GM18520 (cell line): ENCODE measurements around the gene GLDN.

Experiments
- ATAC-seq: cut with Tn5 transposase; IDR thresholded peaks from one replicate; pipeline ENCODE4 v1.9.1; 2021; ENCODE audit not compliant: unreplicated experiment

GLDN gene

GRCh38 chr15:51341366-51342226, at the start of gene GLDN:
Gene GLDN, plus strand, starts transcription at chr15:51341655. Its CDS starts 30 bp downstream, at chr15:51341685.
- no peak for ATAC-seq

GRCh38 chr15:51298620-51299019, 42.8 kb upstream of the GLDN start:
- ATAC-seq = no peak

- no peak for ATAC-seq
Observed at GRCh38 chr15:51299187-51300015, 42.1 kb upstream of the GLDN start.

GRCh38 chr15:51302480-51302879, 39.0 kb upstream of the GLDN start:
- no peak for ATAC-seq

GRCh38 chr15:51303462-51303980, 37.9 kb upstream of the GLDN start:
- ATAC-seq = no peak

- no peak for ATAC-seq
Observed at GRCh38 chr15:51307325-51307724, 34.1 kb upstream of the GLDN start.

- no peak for ATAC-seq
Observed at GRCh38 chr15:51307811-51308210, 33.6 kb upstream of the GLDN start.

GRCh38 chr15:51310064-51310463, 31.4 kb upstream of the GLDN start:
- no peak for ATAC-seq

GRCh38 chr15:51311510-51311909, 29.9 kb upstream of the GLDN start:
- ATAC-seq = no peak

- ATAC-seq = no peak
Observed at GRCh38 chr15:51312166-51313073, 29.0 kb upstream of the GLDN start.

- no peak for ATAC-seq
Observed at GRCh38 chr15:51313074-51313393, 28.4 kb upstream of the GLDN start.

- no peak for ATAC-seq
Observed at GRCh38 chr15:51313644-51314280, 27.7 kb upstream of the GLDN start.

GRCh38 chr15:51314391-51315337, 26.8 kb upstream of the GLDN start:
- no peak for ATAC-seq

- no peak for ATAC-seq
Observed at GRCh38 chr15:51315726-51316125, 25.7 kb upstream of the GLDN start.

- ATAC-seq = no peak
Observed at GRCh38 chr15:51316636-51317035, 24.8 kb upstream of the GLDN start.

- ATAC-seq = no peak
Observed at GRCh38 chr15:51318382-51319150, 22.9 kb upstream of the GLDN start.

- ATAC-seq = no peak
Observed at GRCh38 chr15:51319539-51319938, 21.9 kb upstream of the GLDN start.

GRCh38 chr15:51320843-51321242, 20.6 kb upstream of the GLDN start:
- ATAC-seq = no peak

GRCh38 chr15:51321316-51321715, 20.1 kb upstream of the GLDN start:
- ATAC-seq = no peak
